Left hindlimb (tissue), 1 donor: ENCODE data around the gene ADGRF3.
"Not testable (repeated sequence)": the region's sequence is repeated elsewhere in the genome, so short reads cannot be mapped to it uniquely, and the experiment has no call there.

Experiments used
- DNase-seq: peaks from one replicate; pipeline ENCODE4 v3.0.0-alpha.2; 2018

The ADGRF3 gene

DNA sequence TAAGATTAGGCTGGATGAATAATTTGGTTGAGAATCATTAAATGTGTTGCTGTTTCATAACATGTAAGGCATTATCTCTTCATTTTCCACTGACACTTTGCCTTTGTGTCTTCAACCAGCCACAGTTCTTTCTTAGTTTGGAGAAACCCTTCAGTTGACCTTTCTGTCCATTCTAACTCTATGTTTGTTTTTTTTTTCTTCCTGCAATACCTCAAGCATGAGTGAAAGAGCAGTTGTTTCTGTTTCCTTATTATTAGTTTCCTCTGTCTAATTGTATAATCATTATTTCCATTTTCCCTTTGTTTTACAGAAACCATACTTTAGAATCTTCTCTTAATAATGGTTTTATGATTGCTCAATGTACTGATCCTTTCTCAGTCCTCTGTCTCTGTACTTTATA lies 76.2 kb downstream of the ADGRF3 start:
- no peak for DNase-seq

DNA sequence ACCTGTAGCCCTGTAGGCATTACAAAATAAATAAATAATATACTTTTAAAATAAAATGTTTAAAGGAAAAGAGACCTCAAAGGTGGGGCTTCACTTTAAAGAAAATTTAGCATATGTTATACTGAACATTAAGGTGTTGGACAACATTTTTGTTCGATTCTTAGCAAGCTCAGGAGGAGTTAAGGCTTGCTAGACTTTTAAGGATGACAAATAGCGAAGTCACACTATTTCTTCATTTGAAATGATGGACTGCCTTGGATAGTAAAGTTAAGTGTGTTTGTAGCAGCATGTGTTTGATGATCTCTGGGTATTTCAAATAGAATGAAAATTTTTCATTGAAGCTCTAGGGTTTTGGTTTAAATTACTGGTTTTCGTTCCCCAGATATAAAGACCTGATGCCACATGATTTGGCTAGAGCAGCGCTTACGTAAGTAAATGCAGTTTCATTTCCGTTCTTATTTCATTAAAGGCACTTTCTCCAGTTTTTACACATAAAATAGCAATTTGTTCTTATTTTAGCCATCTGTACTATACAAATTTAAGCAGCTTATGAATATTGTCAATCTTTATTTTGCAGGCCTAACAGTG lies 76.9 kb downstream of the ADGRF3 start:
- no peak for DNase-seq

GRCh38 chr2:26268670-26269385 lies 77.8 kb downstream of the ADGRF3 start:
- DNase-seq: not testable (repeated sequence)

GRCh38 chr2:26268213-26268612 lies 78.4 kb downstream of the ADGRF3 start:
- DNase-seq: no peak

DNA sequence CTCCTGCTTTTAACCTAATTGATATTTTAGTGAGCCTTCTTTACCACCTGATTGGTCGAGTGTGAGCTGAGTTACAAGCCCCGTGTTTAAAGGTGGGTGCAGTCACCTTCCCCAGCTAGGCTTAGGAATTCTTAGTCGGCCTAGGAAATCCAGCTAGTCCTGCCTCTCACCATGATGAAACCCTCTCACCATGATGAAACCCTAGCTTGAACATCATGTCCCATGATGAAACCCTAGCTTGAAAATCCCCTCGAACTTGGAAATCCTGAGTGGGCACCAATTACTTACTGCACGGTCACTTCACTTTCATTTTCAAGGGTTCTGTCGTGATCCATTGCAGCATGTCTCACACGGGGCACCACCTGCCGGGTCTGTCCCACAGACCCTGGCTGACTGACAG lies 87.8 kb downstream of the ADGRF3 start:
- DNase-seq: not testable (repeated sequence)
